ENCODE data around the gene ZPBP. TPM values are rescaled to one million over a fixed set of nuclear protein-coding genes. Genes with fewer than 3 reads are reported as not detected.

ZPBP gene
- total RNA-seq, 1 donor from 2014 or later, result not detected

- Histone ChIP-seq H3K4me3 (no peak overlapping the region), H3K27me3 (no peaks in the 10 kb centered on the region), H3K4me1 (no peaks in the 10 kb centered on the region), H3K9me3 (no peaks in the 10 kb centered on the region), H3K27ac (no peak overlapping the region), H3K36me3 (no peaks in the 10 kb centered on the region)
- intact Hi-C loops (cut with DNase I), result no loop called here
- no peak for DNase-seq
- TF ChIP-seq, protein P1, sequence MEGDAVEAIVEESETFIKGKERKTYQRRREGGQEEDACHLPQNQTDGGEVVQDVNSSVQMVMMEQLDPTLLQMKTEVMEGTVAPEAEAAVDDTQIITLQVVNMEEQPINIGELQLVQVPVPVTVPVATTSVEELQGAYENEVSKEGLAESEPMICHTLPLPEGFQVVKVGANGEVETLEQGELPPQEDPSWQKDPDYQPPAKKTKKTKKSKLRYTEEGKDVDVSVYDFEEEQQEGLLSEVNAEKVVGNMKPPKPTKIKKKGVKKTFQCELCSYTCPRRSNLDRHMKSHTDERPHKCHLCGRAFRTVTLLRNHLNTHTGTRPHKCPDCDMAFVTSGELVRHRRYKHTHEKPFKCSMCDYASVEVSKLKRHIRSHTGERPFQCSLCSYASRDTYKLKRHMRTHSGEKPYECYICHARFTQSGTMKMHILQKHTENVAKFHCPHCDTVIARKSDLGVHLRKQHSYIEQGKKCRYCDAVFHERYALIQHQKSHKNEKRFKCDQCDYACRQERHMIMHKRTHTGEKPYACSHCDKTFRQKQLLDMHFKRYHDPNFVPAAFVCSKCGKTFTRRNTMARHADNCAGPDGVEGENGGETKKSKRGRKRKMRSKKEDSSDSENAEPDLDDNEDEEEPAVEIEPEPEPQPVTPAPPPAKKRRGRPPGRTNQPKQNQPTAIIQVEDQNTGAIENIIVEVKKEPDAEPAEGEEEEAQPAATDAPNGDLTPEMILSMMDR (IDR thresholded peaks at IDR 0.05), result no peak
- no peak for ATAC-seq
These were observed 56.0 kb downstream of the ZPBP start for GRCh38 chr7:50037086-50037485.

- no peak for ATAC-seq
- no peak for DNase-seq
- intact Hi-C loops (cut with DNase I), result no loop called here
These were observed 70.1 kb downstream of the ZPBP start for GRCh38 chr7:50022991-50023390.

DNA sequence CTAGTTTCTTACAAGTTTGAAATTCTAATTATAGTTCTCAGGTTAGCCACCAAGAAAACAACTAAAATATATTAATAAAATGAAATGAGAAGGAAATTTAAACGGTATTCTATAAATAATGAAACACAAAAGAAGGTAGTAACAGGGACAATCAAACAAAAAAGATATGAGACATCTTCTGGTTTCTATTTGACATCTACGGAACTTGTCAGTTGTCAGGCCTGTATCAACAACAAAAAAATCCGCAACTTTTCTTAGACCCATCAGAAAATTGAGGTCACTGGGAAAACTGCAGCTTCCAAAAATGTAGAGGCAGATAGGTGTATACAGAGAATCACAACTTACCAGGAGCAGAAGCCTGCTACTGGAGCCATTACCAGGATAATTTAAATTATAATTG, 70.6 kb downstream of the ZPBP start:
- no peak overlapping the region for H3K4me3 ChIP-seq
- H3K36me3 ChIP-seq, result no peaks in the 10 kb centered on the region
- intact Hi-C loops (cut with DNase I), result no loop called here
- no peaks in the 10 kb centered on the region for H3K9me3 ChIP-seq
- no peaks in the 10 kb centered on the region for H3K4me1 ChIP-seq
- no peak overlapping the region for H3K27ac ChIP-seq
- TF ChIP-seq, protein P1 (IDR thresholded peaks at IDR 0.05), result no peak
- DNase-seq (no peak), ATAC-seq (no peak)
- H3K27me3 ChIP-seq, result no peaks in the 10 kb centered on the region

More at GRCh38 chr7:50022991-50023390, 70.1 kb downstream of the ZPBP start:
- no peaks in the 10 kb centered on the region for H3K4me1 ChIP-seq
- TF ChIP-seq, protein P1 (IDR thresholded peaks at IDR 0.05), result no peak
- no peaks in the 10 kb centered on the region for H3K36me3 ChIP-seq
- H3K4me3 ChIP-seq, result no peak overlapping the region
- no peak overlapping the region for H3K27ac ChIP-seq
- no peaks in the 10 kb centered on the region for H3K27me3 ChIP-seq
- H3K9me3 ChIP-seq, result no peaks in the 10 kb centered on the region

- no peaks in the 10 kb centered on the region for H3K36me3 ChIP-seq
- no peak overlapping the region for H3K4me3 ChIP-seq
- TF ChIP-seq, protein P1 (IDR thresholded peaks at IDR 0.05), result no peak
- H3K4me1 ChIP-seq, result no peaks in the 10 kb centered on the region
- H3K27me3 ChIP-seq, result no peaks in the 10 kb centered on the region
- H3K27ac ChIP-seq, result no peak overlapping the region
- ATAC-seq, result no peak
- no peaks in the 10 kb centered on the region for H3K9me3 ChIP-seq
- intact Hi-C loops (cut with DNase I), result no loop called here
- DNase-seq, result no peak
These were observed 97.4 kb downstream of the ZPBP start for GRCh38 chr7:49995681-49996080.

- Histone ChIP-seq H3K4me1 (no peaks in the 10 kb centered on the region), H3K9me3 (no peaks in the 10 kb centered on the region), H3K36me3 (no peaks in the 10 kb centered on the region), H3K27ac (no peak overlapping the region), H3K27me3 (no peaks in the 10 kb centered on the region), H3K4me3 (no peak overlapping the region)
- DNase-seq (no peak), ATAC-seq (no peak)
- intact Hi-C loops (cut with DNase I), result no loop called here
- TF ChIP-seq, protein P1 (IDR thresholded peaks at IDR 0.05), result no peak
These were observed 106.9 kb downstream of the ZPBP start for GRCh38 chr7:49986191-49986590.

- ATAC-seq, result no peak
- Histone ChIP-seq H3K27me3 (no peaks in the 10 kb centered on the region), H3K9me3 (no peaks in the 10 kb centered on the region), H3K4me3 (no peak overlapping the region), H3K27ac (no peak overlapping the region), H3K4me1 (no peaks in the 10 kb centered on the region), H3K36me3 (no peaks in the 10 kb centered on the region)
- intact Hi-C loops (cut with DNase I), result no loop called here
- TF ChIP-seq, protein P1 (IDR thresholded peaks at IDR 0.05), result no peak
- DNase-seq, result no peak
These were observed 112.6 kb downstream of the ZPBP start for GRCh38 chr7:49980465-49980864.

All from upper lobe of right lung (tissue), 1 donor.